ENCODE measurements around the gene EFCAB11. TPM values are rescaled to one million over a fixed set of nuclear protein-coding genes. Genes with fewer than 3 reads are reported as not detected.

The EFCAB11 gene
- total and polyA plus RNA-seq, 2 of the 8 experiments (the other 6 are each of a cell fraction or from before 2014, with no cell fraction given), result 6.8 to 12.8 TPM

- DNase-seq (ENCODE audit: low read depth in 1 of 2, low spot score in 2 of 2) (no peak), FAIRE-seq (no peak)
- Histone ChIP-seq H2BK12ac (ENCODE audit: low read depth, low read length) (no peak overlapping the region), H2BK20ac (ENCODE audit: low read length) (no peak overlapping the region), H4K5ac (ENCODE audit: insufficient read length, low read depth, low read length) (no peak overlapping the region), H2AK5ac (ENCODE audit: low read depth, low read length) (no peak overlapping the region), H3K4me2 (ENCODE audit: insufficient read depth in 1 of 2, low read depth in 2 of 2, low read length in 2 of 2) (peak overlapping the region; percentile 83 to 99; a peak in 3 of 4 replicates), H3K4ac (replicated peaks; ENCODE audit: insufficient read length, low read depth, low read length) (no peak overlapping the region), H3K14ac (ENCODE audit: insufficient read length) (no peak overlapping the region), H4K20me1 (replicated peaks in 1 of 2; ENCODE audit: control insufficient read depth in 1 of 2, insufficient read depth in 2 of 2, low read length in 2 of 2) (peaks cover 0 to 4% of the 10 kb centered on the region in 2 experiments), H3K4me1 (replicated peaks in 1 of 4; ENCODE audit: control insufficient read depth in 3 of 4, insufficient read depth in 4 of 4, low read length in 3 of 4) (peaks cover 0 to 3% (median under 1%) of the 10 kb centered on the region in 4 experiments; a peak in 3 of 7 replicates), H2BK5ac (ENCODE audit: low read depth, low read length) (no peak overlapping the region), H3K23ac (ENCODE audit: insufficient read length) (no peak overlapping the region), H2BK15ac (ENCODE audit: low read length) (no peak overlapping the region), H3K4me3 (ENCODE audit: extremely low read depth in 1 of 4, insufficient read depth in 2 of 4, low read depth in 3 of 4, low read length in 4 of 4) (peak overlapping the region in 2 of 4 experiments; percentile 80 to 82; a peak in 3 of 8 replicates), H3K18ac (ENCODE audit: extremely low read depth, low read length) (no peak overlapping the region), H3K9ac (replicated peaks in 1 of 4; ENCODE audit: extremely low read depth in 1 of 4, low read depth in 3 of 4, low read length in 3 of 4) (no peak overlapping the region), H3K23me2 (ENCODE audit: low read depth, low read length) (peaks cover 8% of the 10 kb centered on the region), H3K79me2 (ENCODE audit: control insufficient read depth in 1 of 2, insufficient read depth in 2 of 2, low read length in 2 of 2) (peaks cover 0 to 12% of the 10 kb centered on the region in 2 experiments; a peak in 2 of 4 replicates), H3K36me3 (ENCODE audit: control insufficient read depth in 2 of 4, insufficient read depth in 4 of 4, low read length in 3 of 4) (peaks cover 0 to 12% (median under 1%) of the 10 kb centered on the region in 4 experiments; a peak in 3 of 8 replicates), H2BK120ac (replicated peaks; ENCODE audit: low read depth, low read length) (no peak overlapping the region), H4K91ac (replicated peaks; ENCODE audit: insufficient read length, low read length) (no peak overlapping the region), H2AFZ (ENCODE audit: low read length) (no peak overlapping the region), H3K9me3 (ENCODE audit: insufficient read depth in 2 of 2, low read depth in 1 of 2, low read length in 1 of 2) (no peaks in the 10 kb centered on the region), H3K27ac (ENCODE audit: low read depth, low read length) (no peak overlapping the region), H3K56ac (replicated peaks; ENCODE audit: insufficient read length, low read depth, low read length) (no peak overlapping the region), H4K8ac (ENCODE audit: extremely low read depth, insufficient read depth, low read length) (no peak overlapping the region), H3K79me1 (ENCODE audit: low read depth, low read length) (peaks cover 2% of the 10 kb centered on the region; the same call in 1 of the 2 replicates), H3K27me3 (replicated peaks in 1 of 4; ENCODE audit: control insufficient read depth in 3 of 4, extremely low read depth in 1 of 4, insufficient read depth in 3 of 4, low read length in 3 of 4) (no peaks in the 10 kb centered on the region)
- 70% methylated on average over 1 of the region's 1 CpG; no CpG with 5 or more reads in 1 of the 2 experiments for WGBS, 2 experiments (ENCODE audit: extremely low coverage in 1 of 2, insufficient coverage in 1 of 2, insufficient read length in 1 of 2, insufficient replicate concordance in 2 of 2, low coverage in 1 of 2, low lambda C conversion rate in 2 of 2, missing lambda C conversion rate in 1 of 2)
- CTCF ChIA-PET (ENCODE audit: partially characterized antibody), result interaction anchor here (0.6 to 5.0 kb wide), 7 partner anchors 10 to 290 kb away, joined by 3 to 35 read pairs (median 3); no protein-coding TSS in a partner anchor
- POLR2A ChIA-PET (ENCODE audit: partially characterized antibody), result interaction anchor here (2.7 kb wide), 1 partner anchor 14 kb away, joined by 12 read pairs; no protein-coding TSS in a partner anchor
- TF ChIP-seq RNF2 (IDR thresholded peaks at IDR 0.05; ENCODE audit: borderline replicate concordance, low read depth, low read length, missing control alignments, poor library complexity, severe bottlenecking), result no peak
- TF ChIP-seq SRF (IDR thresholded peaks at IDR 0.05; ENCODE audit: low read depth, low read length), result no peak
- TF ChIP-seq EGR1 (IDR thresholded peaks at IDR 0.05; ENCODE audit: borderline replicate concordance, low read depth, low read length), result no peak
- no peak for TF ChIP-seq RBBP5 (IDR thresholded peaks at IDR 0.05; ENCODE audit: borderline replicate concordance, low read depth, low read length)
- TF ChIP-seq NANOG (IDR thresholded peaks at IDR 0.05; ENCODE audit: insufficient read depth, low read depth, low read length, poor library complexity, severe bottlenecking), result no peak
- TF ChIP-seq SIN3A (conservative IDR thresholded peaks at IDR 0.05 in 1 of 2, IDR thresholded peaks at IDR 0.05 in 1 of 2; ENCODE audit: low read depth in 1 of 2, low read length in 2 of 2), result no peak
- no peak for TF ChIP-seq SP2 (IDR thresholded peaks at IDR 0.05; ENCODE audit: low read length)
- TF ChIP-seq SP1 (IDR thresholded peaks at IDR 0.05; ENCODE audit: low read depth, low read length), result no peak
- TF ChIP-seq TAF7 (optimal IDR thresholded peaks at IDR 0.05; ENCODE audit: borderline replicate concordance, low read depth, low read length), result no peak
Measured at GRCh38 chr14:89953602-89954001, 928 bp downstream of the EFCAB11 start.
